ENCODE results near the gene IFT43.

IFT43 gene

DNA sequence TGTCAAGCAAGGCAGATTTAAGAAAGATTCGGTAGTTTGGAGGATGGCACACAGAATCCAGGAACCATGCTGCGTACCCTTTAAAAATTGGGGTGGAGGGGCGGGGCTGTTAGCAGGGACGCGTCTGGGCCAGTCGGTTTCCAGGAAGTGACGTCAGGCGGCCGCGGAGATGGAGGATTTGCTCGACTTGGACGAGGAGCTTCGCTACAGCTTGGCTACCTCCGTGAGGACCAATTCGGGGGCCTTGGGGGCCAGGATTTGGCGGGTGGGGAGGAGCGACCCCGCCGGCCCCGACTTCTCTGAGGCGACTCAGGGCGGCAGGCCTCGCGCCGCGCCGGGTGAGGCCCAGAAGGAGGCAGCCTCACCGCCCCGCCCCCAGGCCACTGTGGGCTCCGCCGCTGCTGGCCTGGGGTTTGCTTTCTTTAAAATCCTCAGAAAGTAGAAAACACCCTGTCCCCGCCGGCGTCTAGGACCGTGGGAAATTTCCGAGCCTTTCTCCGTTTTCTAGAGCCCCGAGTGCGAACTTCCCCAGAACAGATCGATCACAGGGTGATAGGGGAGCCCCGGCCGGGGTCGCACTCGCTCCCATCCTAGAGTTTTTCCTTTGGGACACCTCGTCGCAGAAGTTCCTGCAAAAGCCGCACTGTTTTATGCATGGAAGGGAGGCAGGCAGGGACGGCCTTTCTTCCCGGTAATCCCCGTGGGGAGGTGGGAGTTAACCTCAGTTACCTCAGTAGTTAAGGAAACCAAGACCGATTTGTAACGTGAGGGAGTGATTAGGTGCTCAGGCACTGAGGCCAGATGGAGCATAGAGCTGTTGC is at the start of gene IFT43:
IFT43 (plus strand) TSS at position 146 of the 821 bp plus-strand sequence; CDS start at position 170, 24 bp downstream.
- peak in 1 of 2 experiments; percentile 51 for DNase-seq (ENCODE audit: low read depth in 2 of 2)

- DNase-seq (ENCODE audit: low read depth in 2 of 2), result no peak
Measured at GRCh38 chr14:75939200-75939599, 46.4 kb upstream of the IFT43 start.

- DNase-seq (ENCODE audit: low read depth in 2 of 2), result peak in 1 of 2 experiments; percentile 11
Measured at GRCh38 chr14:75941030-75941429, 44.5 kb upstream of the IFT43 start.

DNA sequence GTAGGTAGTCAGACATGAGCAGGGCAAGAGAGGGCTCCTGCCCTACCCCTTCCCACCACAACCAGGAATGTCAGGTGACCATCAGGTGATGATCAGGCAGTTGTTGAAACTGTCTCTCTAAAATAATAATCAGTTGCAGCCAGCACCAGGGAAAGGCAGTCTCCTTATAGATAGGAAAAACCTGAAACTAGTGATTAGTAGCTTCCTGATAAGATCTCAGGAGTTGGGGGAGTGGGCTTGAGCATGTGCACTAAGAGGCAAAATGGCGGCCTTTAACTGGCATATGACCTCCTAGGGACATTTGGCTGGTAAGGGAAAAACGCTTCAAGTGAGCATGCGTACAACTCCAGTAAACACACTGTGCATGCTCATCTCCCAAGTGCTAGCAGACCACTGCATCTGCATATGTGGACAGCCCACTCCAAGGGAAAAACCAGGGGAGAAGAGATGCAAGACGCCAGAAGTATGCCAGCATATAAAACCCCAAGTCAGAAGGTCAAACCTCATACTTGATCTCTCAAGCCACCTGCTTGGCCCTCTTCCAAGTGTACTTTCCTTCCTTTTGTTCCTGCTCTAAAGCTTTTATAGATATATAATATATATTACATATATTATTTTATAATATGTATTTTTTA is 40.8 kb upstream of the IFT43 start:
- DNase-seq (ENCODE audit: low read depth in 2 of 2), result no peak

- DNase-seq (ENCODE audit: low read depth in 2 of 2), result no peak
Measured at GRCh38 chr14:75946785-75947184, 38.8 kb upstream of the IFT43 start.

GRCh38 chr14:75952489-75952888 is 33.1 kb upstream of the IFT43 start:
- no peak for DNase-seq (ENCODE audit: low read depth in 2 of 2)

- no peak for DNase-seq (ENCODE audit: low read depth in 2 of 2)
Measured at GRCh38 chr14:75959031-75959430, 26.5 kb upstream of the IFT43 start.

DNA sequence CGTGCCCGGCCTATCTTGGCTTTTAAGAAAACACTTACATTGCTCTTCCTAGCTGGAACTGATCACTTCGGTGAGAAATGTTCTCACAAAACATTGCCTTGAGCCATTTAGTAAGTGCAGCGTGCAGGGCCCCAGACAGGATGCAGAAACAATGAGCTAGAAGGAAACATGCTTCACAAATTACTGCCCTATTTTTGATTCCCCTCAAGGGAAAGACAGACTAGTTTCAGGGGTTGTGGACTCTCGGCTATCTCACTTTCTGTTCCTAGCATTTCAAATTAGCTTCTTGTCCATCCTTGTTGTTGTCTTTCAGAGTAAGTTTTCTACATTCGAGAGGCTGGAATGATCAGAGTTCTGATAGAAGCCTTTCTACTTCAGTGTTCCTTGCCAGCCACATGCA is 25.3 kb upstream of the IFT43 start:
- DNase-seq (ENCODE audit: low read depth in 2 of 2), result no peak

- DNase-seq (ENCODE audit: low read depth in 2 of 2), result no peak
Measured at GRCh38 chr14:75961662-75962061, 23.9 kb upstream of the IFT43 start.

DNA sequence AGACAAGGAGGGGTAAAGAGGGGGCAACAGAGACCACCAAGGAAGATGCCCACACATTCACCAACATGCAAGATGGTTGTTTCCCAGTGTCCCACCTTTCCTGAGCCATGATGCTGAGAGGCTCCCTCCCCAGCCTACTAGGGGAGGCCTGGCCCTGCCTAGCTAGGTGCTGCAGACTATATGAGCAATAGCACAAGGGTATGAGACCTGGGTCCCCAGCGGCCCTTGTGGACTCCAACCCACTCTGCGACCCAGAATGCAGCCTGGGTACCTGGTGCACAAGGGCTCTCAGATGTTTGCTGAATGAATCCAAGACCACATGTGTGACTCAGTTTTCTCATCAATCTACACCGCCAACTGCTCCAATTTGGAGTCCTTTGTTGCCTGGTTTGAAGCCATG is 17.7 kb upstream of the IFT43 start:
- DNase-seq (ENCODE audit: low read depth in 2 of 2), result no peak

- peak; percentile 46 to 52 for DNase-seq (ENCODE audit: low read depth in 2 of 2)
Measured at GRCh38 chr14:75968456-75968855, 17.1 kb upstream of the IFT43 start.

DNA sequence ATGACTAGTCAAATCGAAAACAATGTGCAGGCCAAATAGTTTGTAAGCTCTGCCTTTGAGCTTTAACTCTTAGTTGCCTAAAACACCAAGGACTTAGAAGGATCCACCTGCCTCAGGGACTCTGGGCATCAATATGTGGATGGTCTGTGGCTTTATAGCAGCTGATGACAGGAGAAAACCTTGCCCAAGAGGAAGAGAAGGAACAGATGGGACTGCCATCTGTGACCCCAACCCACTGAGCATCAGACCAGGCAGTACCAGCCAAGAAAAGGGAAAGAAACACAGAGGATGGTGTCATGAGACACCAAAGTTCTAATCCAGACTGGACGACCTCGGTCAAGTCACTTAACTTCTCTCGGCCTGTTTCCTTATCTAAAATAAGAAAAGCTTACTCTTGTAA is 16.4 kb upstream of the IFT43 start:
- no peak for DNase-seq (ENCODE audit: low read depth in 2 of 2)

GRCh38 chr14:75969891-75970290 is 15.7 kb upstream of the IFT43 start:
- DNase-seq (ENCODE audit: low read depth in 2 of 2), result no peak

GRCh38 chr14:75970989-75971388 is 14.6 kb upstream of the IFT43 start:
- no peak for DNase-seq (ENCODE audit: low read depth in 2 of 2)

- no peak for DNase-seq (ENCODE audit: low read depth in 2 of 2)
Measured at GRCh38 chr14:75971509-75971908, 14.1 kb upstream of the IFT43 start.

GRCh38 chr14:75972801-75973421 is 12.7 kb upstream of the IFT43 start:
- DNase-seq (ENCODE audit: low read depth in 2 of 2), result no peak

- no peak for DNase-seq (ENCODE audit: low read depth in 2 of 2)
Measured at GRCh38 chr14:75976826-75977581, 8.6 kb upstream of the IFT43 start.

DNA sequence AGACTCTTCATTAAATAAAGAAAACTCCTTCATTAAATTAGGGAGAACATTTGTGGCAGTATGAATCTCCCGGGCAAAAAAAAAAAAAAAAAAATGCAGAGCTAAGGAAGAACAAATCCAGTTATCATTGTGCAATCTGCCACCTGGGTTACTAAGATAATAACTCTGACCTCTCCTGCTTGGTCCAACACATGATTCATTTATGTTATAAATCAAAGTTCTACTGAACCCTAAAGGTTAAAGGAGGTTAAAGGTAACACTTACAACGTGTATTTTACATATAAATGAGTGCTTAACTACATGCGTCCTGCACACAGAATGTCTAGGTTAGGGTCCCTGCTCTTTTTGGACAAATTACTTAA is 8.0 kb upstream of the IFT43 start:
- no peak for DNase-seq (ENCODE audit: low read depth in 2 of 2)

DNA sequence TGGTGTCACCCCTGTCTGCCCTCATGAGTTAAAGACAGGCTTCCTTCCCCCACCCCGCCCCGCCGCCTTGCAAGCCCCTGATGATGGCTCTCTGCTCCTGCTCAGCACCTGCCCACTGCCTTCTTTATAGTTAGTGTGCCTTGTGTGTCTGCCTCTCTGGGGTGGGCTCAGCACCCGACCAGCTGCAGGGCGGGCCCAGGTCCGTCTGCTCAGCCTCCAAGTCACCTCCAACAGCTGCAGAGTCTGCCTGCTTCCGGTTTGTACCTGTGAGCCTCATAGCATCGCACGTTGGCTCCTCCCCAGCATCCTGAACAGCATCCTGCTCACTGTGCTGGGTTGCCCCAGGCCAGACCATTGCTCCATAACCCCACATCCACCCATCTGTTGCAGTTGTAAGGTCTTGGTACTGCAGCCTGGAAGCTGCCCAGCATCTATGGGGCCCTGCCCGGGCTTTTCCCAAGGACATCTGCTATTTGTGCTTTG is 7.3 kb upstream of the IFT43 start:
- no peak for DNase-seq (ENCODE audit: low read depth in 2 of 2)

DNA sequence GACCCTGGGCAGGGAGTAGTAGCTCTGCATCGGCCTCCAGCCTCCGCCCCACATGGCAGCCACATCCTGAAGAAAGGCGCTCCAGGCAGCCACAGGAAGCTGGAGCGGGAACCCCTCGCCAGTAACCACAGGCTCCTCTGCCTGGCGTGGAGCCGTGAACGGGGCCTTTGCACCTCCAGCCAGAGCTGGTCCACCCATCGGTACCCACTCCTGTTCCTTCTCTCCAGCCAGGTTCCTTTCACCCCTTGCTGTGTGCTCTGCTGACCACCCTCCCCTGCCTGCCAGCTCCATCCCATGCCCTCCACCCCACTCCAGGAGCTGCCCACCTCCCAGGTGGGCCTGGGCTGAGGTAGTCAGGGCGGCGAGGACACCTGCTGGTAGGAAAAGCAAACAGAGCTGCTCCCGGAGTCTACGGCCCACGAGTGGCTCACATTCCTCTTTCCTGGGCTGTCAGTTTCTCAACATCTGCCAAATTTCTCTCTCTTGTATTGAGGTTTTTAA is 6.4 kb upstream of the IFT43 start:
- peak in 1 of 2 experiments; percentile 28 for DNase-seq (ENCODE audit: low read depth in 2 of 2)

DNA sequence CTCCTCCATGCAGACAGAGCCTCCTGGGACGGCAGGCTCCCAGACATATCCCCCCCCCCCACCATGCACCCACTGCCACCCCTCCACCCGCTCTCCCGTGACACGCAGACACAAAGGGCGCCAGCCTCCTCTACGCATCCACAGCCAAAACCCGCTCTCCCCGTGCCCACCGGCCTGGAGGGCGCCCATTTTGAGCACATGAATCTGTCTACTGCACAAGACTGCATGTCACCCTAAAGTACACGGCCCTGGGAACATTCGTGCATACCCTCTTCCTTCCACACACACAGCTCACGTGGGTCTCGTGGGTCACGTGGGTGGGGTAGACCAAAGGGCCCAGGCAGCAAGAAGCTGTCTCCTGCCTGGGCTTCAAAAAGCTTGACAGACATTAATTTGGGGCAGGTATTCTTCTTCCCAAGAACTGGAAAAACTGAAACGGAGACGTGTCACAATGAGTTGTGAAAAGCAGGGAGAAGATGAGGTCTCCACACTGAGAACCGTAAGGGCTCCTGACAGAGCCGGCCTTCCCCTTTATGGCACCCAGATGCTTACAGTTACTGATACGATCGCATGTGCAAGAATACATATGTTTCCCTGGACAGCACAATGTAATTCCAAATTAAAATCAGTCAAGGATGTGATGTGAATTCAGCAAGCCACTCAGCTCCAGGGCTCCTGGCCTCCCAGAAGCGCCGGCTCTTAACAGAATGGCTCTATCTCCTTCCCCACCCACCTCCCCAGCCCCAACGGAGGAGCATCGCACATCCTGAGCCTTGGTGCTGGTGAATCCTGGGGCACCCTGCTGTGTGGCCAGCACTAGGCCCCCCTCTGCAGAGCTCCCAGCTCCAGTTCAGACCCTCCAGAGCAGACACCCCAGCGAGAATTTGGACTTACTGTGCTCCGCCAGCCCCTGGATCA is 5.7 kb upstream of the IFT43 start:
- no peak for DNase-seq (ENCODE audit: low read depth in 2 of 2)
